ENCODE data around the gene SNCB.

The SNCB gene

GRCh38 chr5:176577312-176578176, 52.8 kb downstream of the SNCB start:
- Histone ChIP-seq H4K12ac (ENCODE audit: low read depth, low read length) (no peak overlapping the region), H2BK5ac (ENCODE audit: low read depth, low read length, poor library complexity) (no peak overlapping the region), H4K91ac (ENCODE audit: low read depth, low read length) (no peak overlapping the region), H3K18ac (ENCODE audit: low read length) (no peak overlapping the region), H3K79me1 (ENCODE audit: low read length) (no peaks in the 10 kb centered on the region), H3K4me2 (ENCODE audit: low read length) (no peak overlapping the region), H3K9me3 (ENCODE audit: insufficient read depth, low read depth, low read length) (peaks cover 7% of the 10 kb centered on the region), H2AK5ac (ENCODE audit: low read length) (no peak overlapping the region), H4K8ac (ENCODE audit: low read depth, low read length) (no peak overlapping the region), H2BK120ac (ENCODE audit: insufficient read depth, low read length, poor library complexity) (no peak overlapping the region), H3K27me3 (ENCODE audit: insufficient read depth, low read length) (no peaks in the 10 kb centered on the region), H2BK12ac (ENCODE audit: low read length) (no peak overlapping the region), H3K27ac (ENCODE audit: low read depth, low read length) (no peak overlapping the region), H3K14ac (ENCODE audit: low read length) (no peak overlapping the region), H2AFZ (ENCODE audit: insufficient read depth, low read length, poor library complexity) (no peak overlapping the region), H3K9ac (ENCODE audit: low read length) (no peak overlapping the region), H3K36me3 (ENCODE audit: control insufficient read depth in 1 of 2, insufficient read depth in 2 of 2, low read length in 2 of 2) (no peaks in the 10 kb centered on the region), H3K4ac (ENCODE audit: low read depth, low read length) (no peak overlapping the region), H3K23ac (ENCODE audit: low read length) (no peak overlapping the region), H3K79me2 (ENCODE audit: control insufficient read depth, insufficient read depth, low read length, poor library complexity) (no peaks in the 10 kb centered on the region), H3K4me1 (ENCODE audit: control insufficient read depth in 1 of 2, insufficient read depth in 2 of 2, low read length in 2 of 2) (no peaks in the 10 kb centered on the region), H3K4me3 (ENCODE audit: low read depth, low read length) (no peak overlapping the region)
- DNase-seq = no peak
- WGBS (ENCODE audit: extremely low coverage, insufficient coverage, insufficient read length) = no CpG with 5 or more reads among the region's 36 CpGs

- Histone ChIP-seq H2AFZ (ENCODE audit: insufficient read depth, low read length, poor library complexity) (no peak overlapping the region), H3K4me2 (ENCODE audit: low read length) (no peak overlapping the region), H3K9ac (ENCODE audit: low read length) (no peak overlapping the region), H3K4ac (ENCODE audit: low read depth, low read length) (no peak overlapping the region), H4K8ac (ENCODE audit: low read depth, low read length) (no peak overlapping the region), H2BK5ac (ENCODE audit: low read depth, low read length, poor library complexity) (no peak overlapping the region), H3K4me1 (ENCODE audit: control insufficient read depth in 1 of 2, insufficient read depth in 2 of 2, low read length in 2 of 2) (no peaks in the 10 kb centered on the region), H3K4me3 (ENCODE audit: low read depth, low read length) (no peak overlapping the region), H2AK5ac (ENCODE audit: low read length) (no peak overlapping the region), H3K79me2 (ENCODE audit: control insufficient read depth, insufficient read depth, low read length, poor library complexity) (no peaks in the 10 kb centered on the region), H3K9me3 (ENCODE audit: insufficient read depth, low read depth, low read length) (peaks cover 7% of the 10 kb centered on the region), H3K27me3 (ENCODE audit: insufficient read depth, low read length) (no peaks in the 10 kb centered on the region), H3K79me1 (ENCODE audit: low read length) (no peaks in the 10 kb centered on the region), H3K23ac (ENCODE audit: low read length) (no peak overlapping the region), H3K27ac (ENCODE audit: low read depth, low read length) (no peak overlapping the region), H3K18ac (ENCODE audit: low read length) (no peak overlapping the region), H4K12ac (ENCODE audit: low read depth, low read length) (no peak overlapping the region), H3K36me3 (ENCODE audit: control insufficient read depth in 1 of 2, insufficient read depth in 2 of 2, low read length in 2 of 2) (no peaks in the 10 kb centered on the region), H4K91ac (ENCODE audit: low read depth, low read length) (no peak overlapping the region), H2BK120ac (ENCODE audit: insufficient read depth, low read length, poor library complexity) (no peak overlapping the region), H2BK12ac (ENCODE audit: low read length) (no peak overlapping the region), H3K14ac (ENCODE audit: low read length) (no peak overlapping the region)
- DNase-seq = no peak
- no CpG with 5 or more reads among the region's 37 CpGs for WGBS (ENCODE audit: extremely low coverage, insufficient coverage, insufficient read length)
Observed at GRCh38 chr5:176575488-176576422, 54.6 kb downstream of the SNCB start.

- no CpG with 5 or more reads among the region's 14 CpGs for WGBS (ENCODE audit: extremely low coverage, insufficient coverage, insufficient read length)
Observed at GRCh38 chr5:176575066-176575465, 55.3 kb downstream of the SNCB start.

GRCh38 chr5:176574297-176574591, 56.1 kb downstream of the SNCB start:
- H3K4me2 ChIP-seq (ENCODE audit: low read length) = no peak overlapping the region
- no peak overlapping the region for H4K8ac ChIP-seq (ENCODE audit: low read depth, low read length)
- no peak overlapping the region for H2BK12ac ChIP-seq (ENCODE audit: low read length)
- DNase-seq = no peak
- no peak overlapping the region for H2AK5ac ChIP-seq (ENCODE audit: low read length)
- H4K12ac ChIP-seq (ENCODE audit: low read depth, low read length) = no peak overlapping the region
- H3K14ac ChIP-seq (ENCODE audit: low read length) = no peak overlapping the region
- no peak overlapping the region for H3K9ac ChIP-seq (ENCODE audit: low read length)
- no peak overlapping the region for H4K91ac ChIP-seq (ENCODE audit: low read depth, low read length)
- H3K23ac ChIP-seq (ENCODE audit: low read length) = no peak overlapping the region
- no peaks in the 10 kb centered on the region for H3K36me3 ChIP-seq (ENCODE audit: control insufficient read depth in 1 of 2, insufficient read depth in 2 of 2, low read length in 2 of 2)
- H3K79me1 ChIP-seq (ENCODE audit: low read length) = no peaks in the 10 kb centered on the region
- no CpG with 5 or more reads among the region's 10 CpGs for WGBS (ENCODE audit: extremely low coverage, insufficient coverage, insufficient read length)
- H3K27ac ChIP-seq (ENCODE audit: low read depth, low read length) = no peak overlapping the region
- H2BK120ac ChIP-seq (ENCODE audit: insufficient read depth, low read length, poor library complexity) = no peak overlapping the region
- H3K4me3 ChIP-seq (ENCODE audit: low read depth, low read length) = no peak overlapping the region
- no peak overlapping the region for H2AFZ ChIP-seq (ENCODE audit: insufficient read depth, low read length, poor library complexity)
- no peaks in the 10 kb centered on the region for H3K4me1 ChIP-seq (ENCODE audit: control insufficient read depth in 1 of 2, insufficient read depth in 2 of 2, low read length in 2 of 2)
- H2BK5ac ChIP-seq (ENCODE audit: low read depth, low read length, poor library complexity) = no peak overlapping the region
- H3K79me2 ChIP-seq (ENCODE audit: control insufficient read depth, insufficient read depth, low read length, poor library complexity) = no peaks in the 10 kb centered on the region
- H3K4ac ChIP-seq (ENCODE audit: low read depth, low read length) = no peak overlapping the region
- no peaks in the 10 kb centered on the region for H3K27me3 ChIP-seq (ENCODE audit: insufficient read depth, low read length)
- peaks cover 7% of the 10 kb centered on the region for H3K9me3 ChIP-seq (ENCODE audit: insufficient read depth, low read depth, low read length)
- H3K18ac ChIP-seq (ENCODE audit: low read length) = no peak overlapping the region

More at GRCh38 chr5:176575066-176575465, 55.3 kb downstream of the SNCB start:
- Histone ChIP-seq H3K27me3 (ENCODE audit: insufficient read depth, low read length) (no peaks in the 10 kb centered on the region), H4K12ac (ENCODE audit: low read depth, low read length) (no peak overlapping the region), H3K14ac (ENCODE audit: low read length) (no peak overlapping the region), H3K4me1 (ENCODE audit: control insufficient read depth in 1 of 2, insufficient read depth in 2 of 2, low read length in 2 of 2) (no peaks in the 10 kb centered on the region), H4K91ac (ENCODE audit: low read depth, low read length) (no peak overlapping the region), H2AFZ (ENCODE audit: insufficient read depth, low read length, poor library complexity) (no peak overlapping the region), H4K8ac (ENCODE audit: low read depth, low read length) (no peak overlapping the region), H3K9me3 (ENCODE audit: insufficient read depth, low read depth, low read length) (peaks cover 7% of the 10 kb centered on the region), H3K79me2 (ENCODE audit: control insufficient read depth, insufficient read depth, low read length, poor library complexity) (no peaks in the 10 kb centered on the region), H2BK120ac (ENCODE audit: insufficient read depth, low read length, poor library complexity) (no peak overlapping the region), H3K23ac (ENCODE audit: low read length) (no peak overlapping the region), H3K4ac (ENCODE audit: low read depth, low read length) (no peak overlapping the region), H3K18ac (ENCODE audit: low read length) (no peak overlapping the region), H3K4me2 (ENCODE audit: low read length) (no peak overlapping the region), H3K4me3 (ENCODE audit: low read depth, low read length) (no peak overlapping the region), H2AK5ac (ENCODE audit: low read length) (no peak overlapping the region), H3K27ac (ENCODE audit: low read depth, low read length) (no peak overlapping the region), H3K9ac (ENCODE audit: low read length) (no peak overlapping the region), H2BK5ac (ENCODE audit: low read depth, low read length, poor library complexity) (no peak overlapping the region), H2BK12ac (ENCODE audit: low read length) (no peak overlapping the region), H3K79me1 (ENCODE audit: low read length) (no peaks in the 10 kb centered on the region), H3K36me3 (ENCODE audit: control insufficient read depth in 1 of 2, insufficient read depth in 2 of 2, low read length in 2 of 2) (no peaks in the 10 kb centered on the region)
- DNase-seq = no peak
